PC-3 (cell line): Measurements from ENCODE around the gene BAX. TPM values are rescaled to one million over a fixed set of nuclear protein-coding genes. Genes with fewer than 3 reads are reported as not detected.

ENCODE experiments used
- ATAC-seq: fragments of 200-7000 bp; cut with Tn5 transposase; 2 replicates; pipeline ENCODE4 v1.9.1; 2020; ENCODE audit warnings: mild to moderate bottlenecking, moderate library complexity
- BruUV-seq: library from RNA; stranded (reverse); fragments of 400-500 nt; replicated peaks from 2 replicates; lab custom pipeline; 2021; lab: Mats Ljungman, UMichigan
- CTCF ChIA-PET: fragments of 300-600 bp; sonication (Branson Sonifier 250); formaldehyde crosslinking; loops from one replicate; lab custom pipeline; 2022; ENCODE audit warnings: antibody characterized with exemption; lab: Charles Lee
- POLR2A ChIA-PET: fragments of 300-600 bp; sonication (Branson Sonifier 250); formaldehyde crosslinking; loops from one replicate; lab custom pipeline; 2022; ENCODE audit warnings: antibody characterized with exemption; ENCODE audit not compliant: unreplicated experiment; lab: Charles Lee
- DNase-seq: peaks from one replicate; pipeline ENCODE4 v3.0.0-alpha.2; 2015
- H2AFZ ChIP-seq: fragments of 300-600 bp; sonication (generic); 2 replicates; pipeline ENCODE4 v1.6.0; 2016; ENCODE audit warnings: antibody characterized with exemption, low read length
- H3F3A ChIP-seq: fragments of 300-600 bp; sonication (generic); one replicate; pipeline ENCODE4 v1.6.0; 2017; ENCODE audit warnings: antibody characterized with exemption, low read length, control low read depth, mild to moderate bottlenecking; ENCODE audit not compliant: unreplicated experiment
- H3K27ac ChIP-seq: fragments of 300-600 bp; sonication (generic); 2 replicates; pipeline ENCODE4 v1.5.1; 2016; ENCODE audit warnings: mild to moderate bottlenecking, low read length
- H3K27me3 ChIP-seq: fragments of 300-600 bp; sonication (generic); 2 replicates; pipeline ENCODE4 v1.6.1; 2016; ENCODE audit warnings: low read length, mixed read lengths
- H3K36me3 ChIP-seq: fragments of 300-600 bp; sonication (generic); 2 replicates; pipeline ENCODE4 v1.6.1; 2016; ENCODE audit warnings: low read depth, mixed run types, low read length, mixed read lengths
- H3K4me1 ChIP-seq: fragments of 300-600 bp; sonication (generic); 2 replicates; pipeline ENCODE4 v1.5.1; 2016; ENCODE audit warnings: low read length; ENCODE audit not compliant: insufficient read depth
- H3K4me2 ChIP-seq: fragments of 300-600 bp; sonication (generic); 2 replicates; pipeline ENCODE4 v1.6.0; 2016; ENCODE audit warnings: low read length
- H3K4me3 ChIP-seq: fragments of 300-600 bp; sonication (generic); 2 replicates; pipeline ENCODE4 v1.5.1; 2016; ENCODE audit warnings: mild to moderate bottlenecking, low read length, mixed read lengths
- H3K79me2 ChIP-seq: fragments of 300-600 bp; sonication (generic); 2 replicates; pipeline ENCODE4 v1.6.1; 2017; ENCODE audit warnings: low read length, mixed read lengths
- H3K9ac ChIP-seq: fragments of 300-600 bp; sonication (generic); 2 replicates; pipeline ENCODE4 v1.6.0; 2016; ENCODE audit warnings: mild to moderate bottlenecking, low read length
- H3K9me2 ChIP-seq: fragments of 300-600 bp; sonication (generic); replicated peaks from 2 replicates; pipeline ENCODE4 v1.6.1; 2016; ENCODE audit warnings: mixed run types, low read length, mixed read lengths
- H3K9me3 ChIP-seq: fragments of 300-600 bp; sonication (generic); 2 replicates; pipeline ENCODE4 v1.6.1; 2016; ENCODE audit warnings: low read length, mixed read lengths
- H4K20me1 ChIP-seq: fragments of 300-600 bp; sonication (generic); 2 replicates; pipeline ENCODE4 v1.6.1; 2016; ENCODE audit warnings: low read length, mixed read lengths
- CTCF ChIP-seq: fragments of 300-600 bp; sonication (generic); conservative IDR thresholded peaks from 2 replicates; pipeline ENCODE4 v1.5.1; 2017; ENCODE audit warnings: antibody characterized with exemption, low read depth, mild to moderate bottlenecking, low read length
- EZH2 ChIP-seq: fragments of 300-600 bp; sonication (generic); IDR thresholded peaks from one replicate; pipeline ENCODE4 v1.6.1; 2017; ENCODE audit warnings: antibody characterized with exemption, mild to moderate bottlenecking, low read length; ENCODE audit not compliant: unreplicated experiment
- EZH2phosphoT487 ChIP-seq: fragments of 300-600 bp; sonication (generic); IDR thresholded peaks from 2 replicates; pipeline ENCODE4 v1.6.1; 2018; ENCODE audit warnings: mild to moderate bottlenecking, antibody characterized with exemption, low read length, borderline replicate concordance
- intact Hi-C: fragments of 100-400 bp; cut with micrococcal nuclease; formaldehyde crosslinking; loops from 2 replicates; pipeline ENCODE4 v1.9.0; 2023
- total RNA-seq: library from RNA; depleted of rRNA; stranded (reverse); fragments of >200 nt; gene quantifications from 2 replicates; pipeline ENCODE4 v1.2.3, GENCODE V29; 2014

BAX gene
- total RNA-seq, 1 experiment from 2014 or later: 44.8 TPM

GRCh38 chr19:48964205-48965039, 9.7 kb downstream of the BAX start:
- POLR2A ChIA-PET: interaction anchor here (0.7 kb wide), 1 partner anchor 91 kb away, joined by 3 read pairs; no protein-coding TSS in a partner anchor
- peaks cover 31% of the 10 kb centered on the region for H3K4me1 ChIP-seq
- DNase-seq (no peak), ATAC-seq (no peak)
- peak overlapping the region; percentile 80 for H3K27ac ChIP-seq
- BruUV-seq: no TSS peak
- intact Hi-C loops: no loop called here
- 0 out of 2 replicates have a peak overlapping the region, but pooled peaks have one; percentile 3 for H2AFZ ChIP-seq
- CTCF ChIA-PET: no interaction called here
- H3K9me3 ChIP-seq: no peaks in the 10 kb centered on the region
- H3F3A ChIP-seq: peaks cover 5% of the 10 kb centered on the region
- TF ChIP-seq CTCF: no peak
- no peak for TF ChIP-seq EZH2
- no peak for TF ChIP-seq EZH2phosphoT487
- no peaks in the 10 kb centered on the region for H3K27me3 ChIP-seq
- 0 out of 2 replicates have a peak, but pooled peaks cover 5% of the 10 kb centered on the region for H4K20me1 ChIP-seq
- peaks cover 7% of the 10 kb centered on the region; the same call in 1 of the 2 replicates for H3K36me3 ChIP-seq
- peaks cover 14% of the 10 kb centered on the region for H3K79me2 ChIP-seq
- H3K4me2 ChIP-seq: peak overlapping the region; percentile 40
- H3K9ac ChIP-seq: peak overlapping the region; percentile 32
- H3K4me3 ChIP-seq: no peak overlapping the region; the same call in 1 of the 2 replicates
- no peaks in the 10 kb centered on the region for H3K9me2 ChIP-seq

- Histone ChIP-seq H4K20me1 (0 out of 2 replicates have a peak, but pooled peaks cover 5% of the 10 kb centered on the region), H2AFZ (peak within 1 kb of the TSS; percentile 52; the same call in 1 of the 2 replicates), H3K9me3 (no peaks in the 10 kb centered on the region), H3K4me3 (peak within 1 kb of the TSS; percentile 81), H3K79me2 (peaks cover 14% of the 10 kb centered on the region), H3K9me2 (no peaks in the 10 kb centered on the region), H3K9ac (peak within 1 kb of the TSS; percentile 66), H3K27ac (peak within 1 kb of the TSS; percentile 80), H3K4me1 (peaks cover 31% of the 10 kb centered on the region), H3F3A (peaks cover 5% of the 10 kb centered on the region), H3K4me2 (peak within 1 kb of the TSS; percentile 94), H3K27me3 (no peaks in the 10 kb centered on the region), H3K36me3 (peaks cover 7% of the 10 kb centered on the region; the same call in 1 of the 2 replicates)
- ATAC-seq (peak; percentile 76), DNase-seq (peak; percentile 86)
- ChIA-PET CTCF (no interaction called here), POLR2A (no interaction called here)
- intact Hi-C loops: no loop called here
- TF ChIP-seq EZH2 (no peak), CTCF (no peak), EZH2phosphoT487 (no peak)
- TSS peak; percentile 81 for BruUV-seq
These were observed 10.5 kb downstream of the BAX start, which contains the start of gene FTL for GRCh38 chr19:48965040-48965805. TSS of gene FTL (plus strand) at chr19:48965309. CDS start at chr19:48965508, 199 bp downstream.
